H1 (cell line): ENCODE measurements around the gene SMIM20. TPM values are rescaled to one million over a fixed set of nuclear protein-coding genes. Genes with fewer than 3 reads are reported as not detected.

Experiments
- CTCF ChIA-PET: fragments of 300-600 bp; sonication (Branson Sonifier 250); formaldehyde crosslinking; loops from one replicate; lab custom pipeline; 2021; ENCODE audit not compliant: partially characterized antibody; lab: Charles Lee
- POLR2A ChIA-PET: fragments of 300-600 bp; sonication (Branson Sonifier 250); formaldehyde crosslinking; loops from one replicate; lab custom pipeline; 2021; ENCODE audit warnings: inconsistent platforms; ENCODE audit not compliant: partially characterized antibody; lab: Charles Lee
- DNase-seq, 2 experiments: peaks; one replicate each; pipeline versions ENCODE4 v3.0.0 to v3.0.0-alpha.2; 2010 to 2022; ENCODE audit warnings: low spot score in 2 of 2, low read depth in 1 of 2, mixed read lengths in 1 of 2
- FAIRE-seq: peaks from 2 replicates; lab custom pipeline; 2011; peaks lifted over from hg19 to GRCh38; lab: Jason Lieb, UNC
- H2AFZ ChIP-seq: 2 replicates; pipeline ENCODE4 v1.8.1; 2012; ENCODE audit warnings: low read length, inconsistent platforms
- H2AK5ac ChIP-seq: 2 replicates; pipeline ENCODE4 v1.6.1; 2013; ENCODE audit warnings: low read depth, low read length
- H2BK120ac ChIP-seq: replicated peaks from 2 replicates; pipeline ENCODE3; 2013; ENCODE audit warnings: low read depth, low read length, inconsistent platforms
- H2BK12ac ChIP-seq: 2 replicates; pipeline ENCODE4 v1.6.1; 2013; ENCODE audit warnings: low read depth, low read length
- H2BK15ac ChIP-seq: 2 replicates; pipeline ENCODE4 v1.6.1; 2013; ENCODE audit warnings: low read length
- H2BK20ac ChIP-seq: 2 replicates; pipeline ENCODE4 v1.6.1; 2013; ENCODE audit warnings: low read length
- H2BK5ac ChIP-seq: 2 replicates; pipeline ENCODE4 v1.6.1; 2013; ENCODE audit warnings: low read depth, low read length
- H3K14ac ChIP-seq: 2 replicates; pipeline ENCODE4 v1.6.1; 2013; ENCODE audit warnings: inconsistent platforms; ENCODE audit not compliant: insufficient read length
- H3K18ac ChIP-seq: 2 replicates; pipeline ENCODE4 v1.6.1; 2013; ENCODE audit warnings: low read length; ENCODE audit errors: extremely low read depth
- H3K23ac ChIP-seq: 2 replicates; pipeline ENCODE4 v1.6.1; 2013; ENCODE audit warnings: inconsistent platforms; ENCODE audit not compliant: insufficient read length
- H3K23me2 ChIP-seq: 2 replicates; pipeline ENCODE4 v1.6.1; 2013; ENCODE audit warnings: low read depth, low read length
- H3K27ac ChIP-seq: 2 replicates; pipeline ENCODE4 v1.6.1; 2011; ENCODE audit warnings: low read depth, low read length, inconsistent platforms
- H3K27me3 ChIP-seq, 4 experiments: replicated peaks in 1 of 4; 1 replicate in 1 of 4; 2 replicates in 3 of 4; pipeline versions ENCODE4 v1.6.1 to v1.8.1; 2011 to 2013; ENCODE audit warnings: low read length in 3 of 4, mild to moderate bottlenecking in 3 of 4, inconsistent platforms in 2 of 4, mixed read lengths in 2 of 4, moderate library complexity in 1 of 4; ENCODE audit not compliant: control insufficient read depth in 3 of 4, insufficient read depth in 3 of 4; ENCODE audit errors: extremely low read depth in 1 of 4
- H3K36me3 ChIP-seq, 4 experiments: 2 replicates each; pipeline versions ENCODE4 v1.6.1 to v1.8.1; 2011 to 2013; ENCODE audit warnings: mild to moderate bottlenecking in 4 of 4, low read length in 3 of 4, moderate library complexity in 2 of 4, control low read depth in 1 of 4, inconsistent platforms in 1 of 4; ENCODE audit not compliant: insufficient read depth in 4 of 4, control insufficient read depth in 2 of 4
- H3K4ac ChIP-seq: replicated peaks from 2 replicates; pipeline ENCODE3; 2013; ENCODE audit warnings: low read length, low read depth, mixed read lengths, inconsistent platforms; ENCODE audit not compliant: insufficient read length
- H3K4me1 ChIP-seq, 4 experiments: replicated peaks in 1 of 4; 1 replicate in 1 of 4; 2 replicates in 3 of 4; pipeline versions ENCODE4 v1.6.1 to v1.8.1; 2011 to 2013; ENCODE audit warnings: low read length in 3 of 4, inconsistent platforms in 2 of 4, mixed read lengths in 1 of 4; ENCODE audit not compliant: insufficient read depth in 4 of 4, control insufficient read depth in 3 of 4
- H3K4me2 ChIP-seq, 2 experiments: 2 replicates each; pipeline versions ENCODE4 v1.6.1 to v1.8.1; 2011 to 2013; ENCODE audit warnings: low read depth in 2 of 2, low read length in 2 of 2, control low read depth in 1 of 2, inconsistent platforms in 1 of 2, mild to moderate bottlenecking in 1 of 2; ENCODE audit not compliant: insufficient read depth in 1 of 2
- H3K4me3 ChIP-seq, 4 experiments: fragments of 200-600, 300-600 bp in 1 of 4; sonication (generic), shearing (Covaris generic), sonication (Bioruptor Twin) in 1 of 4; 2 replicates each; pipeline versions ENCODE4 v1.5.1 to v1.8.1; 2011 to 2016; ENCODE audit warnings: low read length in 4 of 4, low read depth in 3 of 4, control low read depth in 2 of 4, inconsistent platforms in 2 of 4, mild to moderate bottlenecking in 2 of 4, mixed read lengths in 1 of 4, moderate library complexity in 1 of 4; ENCODE audit not compliant: insufficient read depth in 2 of 4; ENCODE audit errors: extremely low read depth in 1 of 4
- H3K56ac ChIP-seq: replicated peaks from 2 replicates; pipeline ENCODE3; 2013; ENCODE audit warnings: low read depth, mild to moderate bottlenecking, mixed read lengths, low read length, inconsistent platforms; ENCODE audit not compliant: insufficient read length
- H3K79me1 ChIP-seq: 2 replicates; pipeline ENCODE4 v1.6.1; 2013; ENCODE audit warnings: low read depth, low read length, control low read depth
- H3K79me2 ChIP-seq, 2 experiments: 2 replicates each; pipeline versions ENCODE4 v1.6.1 to v1.8.1; 2012 to 2013; ENCODE audit warnings: low read length in 2 of 2, mild to moderate bottlenecking in 2 of 2, inconsistent platforms in 1 of 2; ENCODE audit not compliant: insufficient read depth in 2 of 2, control insufficient read depth in 1 of 2
- H3K9ac ChIP-seq, 4 experiments: replicated peaks in 1 of 4; 1 replicate in 1 of 4; 2 replicates in 3 of 4; pipeline versions ENCODE4 v1.6.1 to v1.8.1; 2011 to 2013; ENCODE audit warnings: low read depth in 3 of 4, low read length in 3 of 4, control low read depth in 2 of 4, mild to moderate bottlenecking in 2 of 4, moderate library complexity in 2 of 4, inconsistent platforms in 1 of 4; ENCODE audit errors: extremely low read depth in 1 of 4
- H3K9me3 ChIP-seq, 2 experiments: 2 replicates each; pipeline versions ENCODE4 v1.6.1 to v1.8.1; 2012 to 2013; ENCODE audit warnings: mild to moderate bottlenecking in 2 of 2, moderate library complexity in 2 of 2, control low read depth in 1 of 2, inconsistent platforms in 1 of 2, low read depth in 1 of 2, low read length in 1 of 2, mixed read lengths in 1 of 2; ENCODE audit not compliant: insufficient read depth in 2 of 2
- H4K20me1 ChIP-seq, 2 experiments: replicated peaks in 1 of 2; 2 replicates each; pipeline versions ENCODE3 to v1.8.1; 2011 to 2013; ENCODE audit warnings: inconsistent platforms in 2 of 2, low read length in 2 of 2, mild to moderate bottlenecking in 1 of 2; ENCODE audit not compliant: insufficient read depth in 2 of 2, control insufficient read depth in 1 of 2
- H4K5ac ChIP-seq: 2 replicates; pipeline ENCODE4 v1.6.1; 2013; ENCODE audit warnings: low read length, low read depth, mixed read lengths, inconsistent platforms; ENCODE audit not compliant: insufficient read length
- H4K8ac ChIP-seq: 2 replicates; pipeline ENCODE4 v1.8.0; 2013; ENCODE audit warnings: mild to moderate bottlenecking, moderate library complexity, low read length, inconsistent platforms; ENCODE audit not compliant: insufficient read depth; ENCODE audit errors: extremely low read depth
- H4K91ac ChIP-seq: replicated peaks from 2 replicates; pipeline ENCODE3; 2013; ENCODE audit warnings: low read length, mixed read lengths, inconsistent platforms; ENCODE audit not compliant: insufficient read length
- CBX5 ChIP-seq: fragments of 300-800, 300-1000 bp; sonication (generic); IDR thresholded peaks from 2 replicates; pipeline ENCODE4 v1.7.1; 2016; ENCODE audit warnings: antibody characterized with exemption, low read length, low read depth
- CBX8 ChIP-seq: fragments of 300-800, 300-1000 bp; sonication (generic); IDR thresholded peaks from 2 replicates; pipeline ENCODE4 v1.7.1; 2016; ENCODE audit warnings: low read depth, low read length, borderline replicate concordance
- CEBPB ChIP-seq: IDR thresholded peaks from 2 replicates; pipeline ENCODE4 v1.6.1; 2012; ENCODE audit warnings: low read depth, low read length
- CHD1 ChIP-seq: IDR thresholded peaks from 2 replicates; pipeline ENCODE4 v1.6.1; 2012; ENCODE audit warnings: low read depth, low read length, improper control_type of control experiment
- EGR1 ChIP-seq: IDR thresholded peaks from 2 replicates; pipeline ENCODE4 v1.6.1; 2011; ENCODE audit warnings: low read depth, low read length, borderline replicate concordance
- EP300 ChIP-seq, 2 experiments: IDR thresholded peaks; 1 replicate in 1 of 2; 2 replicates in 1 of 2; pipeline ENCODE4 v1.6.1; 2011 to 2012; ENCODE audit warnings: low read depth in 2 of 2, low read length in 2 of 2, mild to moderate bottlenecking in 2 of 2, borderline replicate concordance in 1 of 2, inconsistent platforms in 1 of 2, moderate library complexity in 1 of 2
- JUND ChIP-seq: IDR thresholded peaks from 2 replicates; pipeline ENCODE4 v1.6.1; 2011; ENCODE audit warnings: mild to moderate bottlenecking, improper control_type of control experiment, low read length
- NRF1 ChIP-seq: IDR thresholded peaks from 2 replicates; pipeline ENCODE4 v1.6.1; 2011; ENCODE audit warnings: mild to moderate bottlenecking, low read depth, low read length, improper control_type of control experiment
- POLR2AphosphoS5 ChIP-seq: IDR thresholded peaks from 2 replicates; pipeline ENCODE4 v1.6.1; 2011; ENCODE audit warnings: low read depth, low read length
- POU5F1 ChIP-seq: IDR thresholded peaks from 2 replicates; pipeline ENCODE4 v1.6.1; 2011; ENCODE audit warnings: low read depth, mild to moderate bottlenecking, low read length, moderate library complexity
- SP1 ChIP-seq: IDR thresholded peaks from 2 replicates; pipeline ENCODE4 v1.6.1; 2011; ENCODE audit warnings: low read depth, low read length
- SUZ12 ChIP-seq: fragments of 200-600 bp; sonication (generic); IDR thresholded peaks from 2 replicates; pipeline ENCODE4 v1.6.1; 2012; ENCODE audit warnings: mild to moderate bottlenecking, inconsistent platforms, low read length, moderate library complexity, mixed read lengths
- TEAD4 ChIP-seq: IDR thresholded peaks from 2 replicates; pipeline ENCODE4 v1.6.1; 2012; ENCODE audit warnings: low read depth, low read length, inconsistent platforms, mixed read lengths
- polyA plus RNA-seq, 7 experiments: library from polyadenylated mRNA; depleted of rRNA in 3 of 7; stranded (reverse) in 5 of 7; unstranded in 2 of 7; fragments of >200 nt in 5 of 7; fragments of 200-250 nt in 2 of 7; gene quantifications; 1 replicate in 5 of 7; 2 replicates in 1 of 7; 4 replicates in 1 of 7; pipeline versions ENCODE4 v1.2.1 to v1.2.3, GENCODE V29; 2011 to 2013; ENCODE audit warnings: missing spikeins in 2 of 7, mixed read lengths in 2 of 7
- total RNA-seq: library from RNA; stranded (reverse); fragmentation: NEBNext Ultra II Directional; extraction: Animal tissue kit (Norgen Biotek cat#: 25700); gene quantifications from 2 replicates; pipeline ENCODE4 v1.2.1, GENCODE V29; 2021
- TF ChIP-seq, protein P1 (sequence below), 3 experiments: IDR thresholded peaks; 1 replicate in 2 of 3; 2 replicates in 1 of 3; pipeline versions ENCODE4 v1.5.1 to v1.6.1; 2011; ENCODE audit warnings: low read length in 3 of 3, mild to moderate bottlenecking in 3 of 3, inconsistent platforms in 2 of 3, low read depth in 1 of 3, moderate library complexity in 1 of 3; ENCODE audit not compliant: insufficient read depth in 1 of 3; ENCODE audit errors: control extremely low read depth in 1 of 3

SMIM20 gene
- total and polyA plus RNA-seq, 2 of the 8 experiments (the other 6 are each of a cell fraction or from before 2014, with no cell fraction given): 21.9 to 36.9 TPM

DNA sequence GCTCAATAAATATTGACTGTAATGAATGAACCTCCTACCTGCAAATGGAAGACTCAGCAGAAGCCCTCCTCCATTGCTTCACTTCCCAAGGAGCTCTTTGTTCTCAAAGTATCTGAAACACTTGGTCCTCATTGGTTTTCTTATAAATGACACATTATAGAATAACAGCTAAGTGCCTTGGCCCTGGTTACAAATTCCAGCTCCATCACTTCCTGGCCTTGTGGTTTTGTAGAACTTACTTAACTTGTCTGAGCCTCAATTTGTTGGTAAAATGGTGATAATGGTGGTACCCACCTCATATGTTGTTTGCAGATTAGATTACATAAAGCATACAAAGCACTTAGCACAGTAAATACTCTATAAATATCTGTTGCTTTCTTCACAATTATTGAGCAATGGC lies 25.2 kb upstream of the SMIM20 start:
- H4K20me1 ChIP-seq: no peaks in the 10 kb centered on the region
- no peaks in the 10 kb centered on the region for H3K79me1 ChIP-seq
- H2BK15ac ChIP-seq: no peak overlapping the region
- no peak overlapping the region for H3K18ac ChIP-seq
- no peak overlapping the region for H3K27ac ChIP-seq
- no peak overlapping the region for H2BK20ac ChIP-seq
- no peak for DNase-seq
- CTCF ChIA-PET: interaction anchor here (0.6 to 1.4 kb wide), 8 partner anchors 11 to 570 kb away, joined by 3 to 5 read pairs (median 4); no protein-coding TSS in a partner anchor
- no peaks in the 10 kb centered on the region for H3K36me3 ChIP-seq
- no peak overlapping the region for H3K23ac ChIP-seq
- H3K56ac ChIP-seq: no peak overlapping the region
- H3K4me3 ChIP-seq: no peak overlapping the region
- H3K9ac ChIP-seq: no peak overlapping the region
- H2AK5ac ChIP-seq: no peak overlapping the region
- no peaks in the 10 kb centered on the region for H3K9me3 ChIP-seq
- H3K14ac ChIP-seq: no peak overlapping the region
- no peak overlapping the region for H4K5ac ChIP-seq
- no peak overlapping the region for H2BK12ac ChIP-seq
- H4K8ac ChIP-seq: no peak overlapping the region
- no peak overlapping the region for H3K4ac ChIP-seq
- POLR2A ChIA-PET: interaction anchor here (0.9 kb wide), 1 partner anchor 10 kb away, joined by 3 read pairs; no protein-coding TSS in a partner anchor
- no peak overlapping the region for H2BK120ac ChIP-seq
- no peak overlapping the region for H3K4me2 ChIP-seq
- H2BK5ac ChIP-seq: no peak overlapping the region
- no peaks in the 10 kb centered on the region for H3K23me2 ChIP-seq
- peaks cover 2 to 16% (median 11%) of the 10 kb centered on the region in 4 experiments; a peak in 6 of 7 replicates for H3K4me1 ChIP-seq
- H3K27me3 ChIP-seq: no peaks in the 10 kb centered on the region
- no peak overlapping the region for H4K91ac ChIP-seq
- no peak for FAIRE-seq
- no peak overlapping the region for H2AFZ ChIP-seq
- no peaks in the 10 kb centered on the region for H3K79me2 ChIP-seq
- no peak for TF ChIP-seq EGR1
- no peak for TF ChIP-seq CEBPB
- no peak for TF ChIP-seq NRF1
- no peak for TF ChIP-seq POU5F1
- no peak for TF ChIP-seq CHD1
- TF ChIP-seq EP300 (IDR thresholded peaks at IDR 0.05; ENCODE audit: borderline replicate concordance in 1 of 2, low read depth in 2 of 2, low read length in 2 of 2): no peak
- TF ChIP-seq CBX8: no peak
- no peak for TF ChIP-seq SP1
- TF ChIP-seq TEAD4: no peak
- TF ChIP-seq, protein P1, sequence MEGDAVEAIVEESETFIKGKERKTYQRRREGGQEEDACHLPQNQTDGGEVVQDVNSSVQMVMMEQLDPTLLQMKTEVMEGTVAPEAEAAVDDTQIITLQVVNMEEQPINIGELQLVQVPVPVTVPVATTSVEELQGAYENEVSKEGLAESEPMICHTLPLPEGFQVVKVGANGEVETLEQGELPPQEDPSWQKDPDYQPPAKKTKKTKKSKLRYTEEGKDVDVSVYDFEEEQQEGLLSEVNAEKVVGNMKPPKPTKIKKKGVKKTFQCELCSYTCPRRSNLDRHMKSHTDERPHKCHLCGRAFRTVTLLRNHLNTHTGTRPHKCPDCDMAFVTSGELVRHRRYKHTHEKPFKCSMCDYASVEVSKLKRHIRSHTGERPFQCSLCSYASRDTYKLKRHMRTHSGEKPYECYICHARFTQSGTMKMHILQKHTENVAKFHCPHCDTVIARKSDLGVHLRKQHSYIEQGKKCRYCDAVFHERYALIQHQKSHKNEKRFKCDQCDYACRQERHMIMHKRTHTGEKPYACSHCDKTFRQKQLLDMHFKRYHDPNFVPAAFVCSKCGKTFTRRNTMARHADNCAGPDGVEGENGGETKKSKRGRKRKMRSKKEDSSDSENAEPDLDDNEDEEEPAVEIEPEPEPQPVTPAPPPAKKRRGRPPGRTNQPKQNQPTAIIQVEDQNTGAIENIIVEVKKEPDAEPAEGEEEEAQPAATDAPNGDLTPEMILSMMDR (IDR thresholded peaks at IDR 0.05; ENCODE audit: control extremely low read depth in 1 of 3, insufficient read depth in 1 of 3, low read depth in 1 of 3, low read length in 3 of 3): no peak
- TF ChIP-seq JUND: no peak
- TF ChIP-seq SUZ12: no peak
- TF ChIP-seq POLR2AphosphoS5: no peak
- no peak for TF ChIP-seq CBX5
